Measurements from ENCODE around the gene NEFH.

DNA sequence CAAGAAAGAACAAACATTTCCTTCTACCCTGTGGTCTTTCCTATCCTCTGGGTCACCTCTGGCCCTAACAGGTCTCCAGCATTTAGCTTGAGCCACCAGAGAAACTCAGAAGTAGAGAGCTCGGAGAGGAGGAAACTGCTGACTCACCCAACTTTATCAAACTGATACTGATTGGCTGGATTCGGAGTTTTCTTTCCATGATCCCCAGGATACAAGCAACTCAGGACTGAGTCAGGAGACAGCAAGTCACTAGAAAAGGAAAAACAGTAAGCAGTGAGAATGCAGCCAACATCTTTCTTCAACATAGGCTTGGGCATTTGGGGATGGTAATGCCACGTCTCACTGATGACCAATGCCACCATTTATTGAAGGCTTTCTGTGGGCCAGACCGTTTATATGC is 40.8 kb downstream of the NEFH start:
- TF ChIP-seq, protein P1, sequence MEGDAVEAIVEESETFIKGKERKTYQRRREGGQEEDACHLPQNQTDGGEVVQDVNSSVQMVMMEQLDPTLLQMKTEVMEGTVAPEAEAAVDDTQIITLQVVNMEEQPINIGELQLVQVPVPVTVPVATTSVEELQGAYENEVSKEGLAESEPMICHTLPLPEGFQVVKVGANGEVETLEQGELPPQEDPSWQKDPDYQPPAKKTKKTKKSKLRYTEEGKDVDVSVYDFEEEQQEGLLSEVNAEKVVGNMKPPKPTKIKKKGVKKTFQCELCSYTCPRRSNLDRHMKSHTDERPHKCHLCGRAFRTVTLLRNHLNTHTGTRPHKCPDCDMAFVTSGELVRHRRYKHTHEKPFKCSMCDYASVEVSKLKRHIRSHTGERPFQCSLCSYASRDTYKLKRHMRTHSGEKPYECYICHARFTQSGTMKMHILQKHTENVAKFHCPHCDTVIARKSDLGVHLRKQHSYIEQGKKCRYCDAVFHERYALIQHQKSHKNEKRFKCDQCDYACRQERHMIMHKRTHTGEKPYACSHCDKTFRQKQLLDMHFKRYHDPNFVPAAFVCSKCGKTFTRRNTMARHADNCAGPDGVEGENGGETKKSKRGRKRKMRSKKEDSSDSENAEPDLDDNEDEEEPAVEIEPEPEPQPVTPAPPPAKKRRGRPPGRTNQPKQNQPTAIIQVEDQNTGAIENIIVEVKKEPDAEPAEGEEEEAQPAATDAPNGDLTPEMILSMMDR (IDR thresholded peaks at IDR 0.05): no peak
- peak in 1 of 2 donors; percentile 62 for TF ChIP-seq POLR2A (IDR thresholded peaks at IDR 0.05)
